NCI-H2196 (cell line): ENCODE results near the gene PRDM15.

Source experiments
- DNase-seq: peaks from one replicate; lab custom pipeline; 2025; ENCODE audit not compliant: unreplicated experiment; lab: John Stamatoyannopoulos, UW

PRDM15 gene

GRCh38 chr21:41753006-41753898 is 125.9 kb downstream of the PRDM15 start:
- DNase-seq: no peak

DNA sequence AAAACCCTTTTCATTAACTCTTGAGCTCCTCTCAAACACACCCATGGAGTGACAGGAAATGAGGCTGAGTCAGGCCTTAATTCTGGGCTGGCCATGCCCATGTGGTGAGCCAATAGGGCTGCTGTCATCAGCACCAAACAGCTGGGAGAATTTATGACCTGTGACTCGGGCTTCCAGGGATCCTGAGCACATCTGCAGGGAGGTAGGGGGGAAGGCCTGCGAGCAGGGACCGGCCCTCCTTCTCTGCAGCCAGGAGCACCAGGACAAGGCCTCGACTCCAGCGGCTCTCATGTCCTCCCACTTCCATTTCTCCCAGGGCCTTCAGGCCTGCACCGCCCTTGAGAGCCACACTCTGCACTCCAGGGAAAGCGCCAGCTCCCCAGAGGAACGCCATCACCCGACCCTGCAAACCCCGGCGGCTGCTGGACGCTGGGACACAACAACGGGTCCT is 126.9 kb downstream of the PRDM15 start:
- DNase-seq: no peak

GRCh38 chr21:41751611-41752011 is 127.5 kb downstream of the PRDM15 start:
- DNase-seq: no peak

DNA sequence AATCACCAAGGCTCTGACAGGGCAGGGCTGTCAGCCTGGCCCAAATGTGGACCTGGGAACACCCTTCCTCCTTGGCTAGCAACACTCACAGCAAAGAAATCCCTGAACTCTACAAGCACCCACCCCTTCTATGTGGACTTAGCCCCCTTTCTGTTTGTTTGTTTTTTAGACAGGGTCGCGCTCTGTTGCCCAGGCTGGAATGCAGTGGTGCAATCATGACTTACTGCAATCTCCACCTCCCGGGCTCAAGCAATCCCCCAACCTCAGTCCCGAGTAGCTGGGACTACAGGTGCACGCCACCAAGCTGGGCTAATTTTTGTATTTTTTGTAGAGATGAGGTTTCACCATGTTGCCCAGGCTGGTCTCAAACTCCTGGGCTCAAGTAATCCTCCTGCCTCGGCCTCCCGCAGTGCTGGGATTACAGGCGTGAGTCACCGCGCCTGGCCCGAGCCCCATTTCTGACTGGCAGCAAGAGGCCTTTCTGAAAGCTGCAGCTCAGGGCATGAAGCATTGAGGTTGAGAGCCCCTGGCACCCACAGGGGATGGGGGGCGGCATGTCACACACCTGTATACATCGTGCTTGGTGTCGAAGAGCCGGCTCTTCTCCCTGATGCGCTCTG is 128.5 kb downstream of the PRDM15 start:
- DNase-seq: no peak

DNA sequence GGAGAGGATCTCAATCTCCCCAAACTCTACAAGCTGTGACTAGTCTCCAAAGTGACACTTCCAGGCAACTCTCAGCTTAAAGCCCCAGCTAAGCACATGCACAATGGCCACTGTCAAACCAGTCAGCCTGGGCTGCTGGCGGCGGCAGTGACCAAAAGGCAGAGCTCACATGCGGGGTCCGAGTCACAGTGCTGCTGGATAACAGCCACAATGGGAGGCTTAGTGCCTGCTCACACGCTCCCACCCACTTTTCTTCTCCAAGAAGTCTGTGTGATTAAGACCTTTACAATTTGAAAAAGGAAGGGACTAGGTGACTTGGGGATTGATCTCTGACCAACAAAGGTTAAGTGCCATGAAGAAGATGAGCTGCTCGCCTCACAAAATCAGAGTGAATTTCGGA is 129.1 kb downstream of the PRDM15 start:
- DNase-seq: no peak

- no peak for DNase-seq
Measured at GRCh38 chr21:41749286-41749685, 129.9 kb downstream of the PRDM15 start.
